ENCODE data around the gene LMBRD2. TPM values are rescaled to one million over a fixed set of nuclear protein-coding genes. Genes with fewer than 3 reads are reported as not detected.

Gene LMBRD2
- total and polyA plus RNA-seq, 4 donors: 1.8 to 16.3 (median 7.2) TPM

DNA sequence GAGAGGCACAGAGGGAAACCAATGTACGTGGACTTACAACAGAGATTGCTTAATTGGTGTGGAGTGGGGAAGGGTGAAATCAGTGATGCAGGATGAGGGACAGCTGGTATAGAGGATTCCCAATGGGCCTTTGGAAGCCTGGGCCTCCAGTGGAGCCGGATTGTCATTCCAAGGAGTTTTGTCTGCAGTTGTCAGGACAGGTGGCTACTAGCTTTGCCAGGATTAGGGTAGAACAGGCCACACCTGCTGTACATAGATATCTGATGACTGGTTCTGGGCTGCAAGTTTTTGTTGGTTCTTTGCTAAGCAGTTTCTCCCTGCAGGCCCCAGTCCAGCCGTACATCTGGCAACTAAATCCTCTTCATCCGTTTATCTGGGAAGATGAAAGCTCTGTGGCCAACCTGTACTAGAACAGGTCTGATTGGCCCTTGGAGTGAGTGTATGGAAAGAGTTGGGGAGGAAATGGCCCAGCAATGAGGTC is 4.5 kb upstream of the LMBRD2 start:
- Histone ChIP-seq H3K36me3 (ENCODE audit: control insufficient read depth in 1 of 2, insufficient read depth in 2 of 2, low read length in 1 of 2) (peaks cover 0 to 2% of the 10 kb centered on the region in 2 donors), H3K27ac (ENCODE audit: low read depth in 1 of 2, low read length in 2 of 2) (no peak overlapping the region), H3K4me1 (ENCODE audit: control insufficient read depth in 1 of 2, insufficient read depth in 2 of 2, low read length in 2 of 2) (peaks cover 0 to 4% of the 10 kb centered on the region in 2 donors), H3K27me3 (ENCODE audit: control insufficient read depth in 1 of 2, insufficient read depth in 2 of 2, low read length in 1 of 2) (no peaks in the 10 kb centered on the region), H3K4me3 (ENCODE audit: low read length in 2 of 2) (no peak overlapping the region), H3K9me3 (ENCODE audit: control insufficient read depth, low read length) (no peaks in the 10 kb centered on the region)
- intact Hi-C loops (cut with DNase I): loop anchor here in 1 of 2 donors (10.0 kb wide), 1 partner anchor 539 kb away; no protein-coding TSS in a partner anchor
- ATAC-seq (ENCODE audit: low FRiP score): no peak
- 37 to 51% methylated on average over 4 of the region's 4 CpGs for WGBS, 2 donors
- DNase-seq: no peak

GRCh38 chr5:36155291-36155690 is 3.6 kb upstream of the LMBRD2 start:
- 33 to 54% methylated on average over 7 of the region's 7 CpGs for WGBS, 2 donors
- H3K27me3 ChIP-seq (ENCODE audit: control insufficient read depth in 1 of 2, insufficient read depth in 2 of 2, low read length in 1 of 2): no peaks in the 10 kb centered on the region
- H3K36me3 ChIP-seq (ENCODE audit: control insufficient read depth in 1 of 2, insufficient read depth in 2 of 2, low read length in 1 of 2): peaks cover 0 to 2% of the 10 kb centered on the region in 2 donors
- H3K27ac ChIP-seq (ENCODE audit: low read depth in 1 of 2, low read length in 2 of 2): no peak overlapping the region
- ATAC-seq (ENCODE audit: low FRiP score): no peak
- H3K9me3 ChIP-seq (ENCODE audit: control insufficient read depth, low read length): no peaks in the 10 kb centered on the region
- no peak overlapping the region for H3K4me3 ChIP-seq (ENCODE audit: low read length in 2 of 2)
- intact Hi-C loops (cut with DNase I): loop anchor here in 1 of 2 donors (10.0 kb wide), 1 partner anchor 540 kb away; no protein-coding TSS in a partner anchor
- no peak for DNase-seq
- peaks cover 0 to 4% of the 10 kb centered on the region in 2 donors for H3K4me1 ChIP-seq (ENCODE audit: control insufficient read depth in 1 of 2, insufficient read depth in 2 of 2, low read length in 2 of 2)

DNA sequence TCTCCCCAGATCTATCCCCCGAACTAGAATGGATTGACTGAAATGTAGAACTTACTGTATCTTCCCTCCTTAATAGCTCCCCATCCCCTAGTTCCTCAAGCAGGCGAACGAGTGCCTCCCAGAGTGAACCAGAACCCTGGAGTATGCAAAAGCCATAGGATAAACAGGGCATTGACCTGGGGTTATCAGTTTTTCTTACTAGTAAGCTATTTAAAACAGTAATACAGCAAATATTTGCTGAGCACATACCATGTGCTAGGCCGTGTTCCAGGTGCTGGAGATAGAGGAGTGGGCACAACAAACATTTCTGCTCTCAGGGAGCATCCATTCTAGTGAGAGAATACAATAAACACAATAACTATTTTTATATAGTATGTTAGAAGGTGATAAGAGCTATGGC is 2.0 kb upstream of the LMBRD2 start:
- 52 to 66% methylated on average over 4 of the region's 4 CpGs for WGBS, 2 donors
- DNase-seq: no peak
- intact Hi-C loops (cut with DNase I): loop anchor here in 1 of 2 donors (10.0 kb wide), 1 partner anchor 541 kb away; no protein-coding TSS in a partner anchor
- Histone ChIP-seq H3K36me3 (ENCODE audit: control insufficient read depth in 1 of 2, insufficient read depth in 2 of 2, low read length in 1 of 2) (no peaks in the 10 kb centered on the region), H3K4me1 (ENCODE audit: control insufficient read depth in 1 of 2, insufficient read depth in 2 of 2, low read length in 2 of 2) (peaks cover 0 to 4% of the 10 kb centered on the region in 2 donors), H3K27me3 (ENCODE audit: control insufficient read depth in 1 of 2, insufficient read depth in 2 of 2, low read length in 1 of 2) (no peaks in the 10 kb centered on the region), H3K27ac (ENCODE audit: low read depth in 1 of 2, low read length in 2 of 2) (no peak overlapping the region), H3K4me3 (ENCODE audit: low read length in 2 of 2) (no peak overlapping the region), H3K9me3 (ENCODE audit: control insufficient read depth, low read length) (no peaks in the 10 kb centered on the region)
- ATAC-seq (ENCODE audit: low FRiP score): no peak

DNA sequence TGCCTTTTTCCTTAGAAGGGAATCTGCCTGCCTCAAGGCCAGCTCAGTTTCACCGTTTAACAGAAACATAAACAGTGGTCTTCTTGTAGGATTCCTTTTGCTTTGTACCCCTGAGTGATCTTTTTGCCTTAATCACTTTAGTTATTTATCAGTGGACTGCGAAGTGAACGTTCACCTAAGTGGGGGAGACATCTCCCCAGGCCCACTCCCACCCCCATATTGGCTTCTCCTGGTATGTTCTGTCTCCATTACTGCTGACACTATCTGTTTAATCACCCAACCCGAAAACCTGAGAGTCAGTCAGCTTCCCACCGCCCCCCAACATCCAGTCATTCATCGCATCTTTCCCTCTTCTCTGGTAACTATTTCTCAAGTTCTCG is 1.6 kb upstream of the LMBRD2 start:
- ATAC-seq (ENCODE audit: low FRiP score): no peak
- H3K4me3 ChIP-seq (ENCODE audit: low read length in 2 of 2): no peak overlapping the region
- no peak overlapping the region for H3K27ac ChIP-seq (ENCODE audit: low read depth in 1 of 2, low read length in 2 of 2)
- H3K9me3 ChIP-seq (ENCODE audit: control insufficient read depth, low read length): no peaks in the 10 kb centered on the region
- H3K36me3 ChIP-seq (ENCODE audit: control insufficient read depth in 1 of 2, insufficient read depth in 2 of 2, low read length in 1 of 2): no peaks in the 10 kb centered on the region
- peaks cover 0 to 4% of the 10 kb centered on the region in 2 donors for H3K4me1 ChIP-seq (ENCODE audit: control insufficient read depth in 1 of 2, insufficient read depth in 2 of 2, low read length in 2 of 2)
- intact Hi-C loops (cut with DNase I): loop anchor here in 1 of 2 donors (10.0 kb wide), 1 partner anchor 542 kb away; no protein-coding TSS in a partner anchor
- no peak for DNase-seq
- WGBS, 2 donors: 59 to 60% methylated on average over 7 of the region's 7 CpGs
- H3K27me3 ChIP-seq (ENCODE audit: control insufficient read depth in 1 of 2, insufficient read depth in 2 of 2, low read length in 1 of 2): no peaks in the 10 kb centered on the region

DNA sequence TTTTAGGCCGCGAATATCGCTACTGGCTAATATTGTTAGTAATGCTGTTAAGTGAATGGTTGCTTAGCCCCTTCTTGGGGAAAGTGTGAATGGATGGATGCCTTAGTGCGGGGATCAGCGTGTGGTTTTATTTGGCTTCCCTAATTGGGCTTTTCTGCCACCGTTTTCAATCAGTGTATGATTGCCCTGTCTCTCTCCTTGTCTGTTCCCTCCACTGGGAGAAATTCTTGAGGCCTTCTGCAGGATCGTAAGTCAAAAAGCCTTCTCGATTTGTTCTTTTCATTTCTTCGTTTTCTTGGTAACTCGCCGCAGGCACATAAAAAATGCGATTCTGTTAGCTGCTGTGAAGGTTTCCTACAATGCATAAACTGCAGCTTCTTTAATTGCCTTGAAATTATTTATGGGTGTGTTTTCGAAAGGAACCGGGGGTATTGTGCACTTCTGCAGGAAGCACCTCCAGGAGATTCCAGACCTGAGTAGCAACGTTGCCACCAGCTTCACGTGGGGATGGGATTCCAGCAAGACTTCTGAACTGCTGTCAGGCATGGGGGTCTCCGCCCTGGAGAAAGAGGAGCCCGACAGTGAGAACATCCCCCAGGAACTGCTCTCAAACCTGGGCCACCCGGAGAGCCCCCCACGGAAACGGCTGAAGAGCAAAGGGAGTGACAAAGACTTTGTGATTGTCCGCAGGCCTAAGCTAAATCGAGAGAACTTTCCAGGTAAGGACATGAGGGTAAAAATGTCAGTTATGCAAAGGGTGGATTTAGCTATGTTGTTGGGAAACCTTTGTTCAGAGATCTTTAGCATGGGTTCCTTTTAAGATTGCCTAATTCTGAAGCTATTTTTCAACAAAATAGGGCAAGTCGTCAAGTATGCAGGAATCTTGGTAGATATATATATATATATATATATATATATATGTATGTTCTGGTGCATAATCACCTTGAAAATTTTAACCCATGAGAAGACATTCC is 924 bp upstream of the LMBRD2 start:
- Histone ChIP-seq H3K4me3 (ENCODE audit: low read length in 2 of 2) (peak overlapping the region; percentile 61 to 83), H3K4me1 (ENCODE audit: control insufficient read depth in 1 of 2, insufficient read depth in 2 of 2, low read length in 2 of 2) (peaks cover 0 to 4% of the 10 kb centered on the region in 2 donors), H3K9me3 (ENCODE audit: control insufficient read depth, low read length) (no peaks in the 10 kb centered on the region), H3K27me3 (ENCODE audit: control insufficient read depth in 1 of 2, insufficient read depth in 2 of 2, low read length in 1 of 2) (no peaks in the 10 kb centered on the region), H3K27ac (ENCODE audit: low read depth in 1 of 2, low read length in 2 of 2) (no peak overlapping the region), H3K36me3 (ENCODE audit: control insufficient read depth in 1 of 2, insufficient read depth in 2 of 2, low read length in 1 of 2) (no peaks in the 10 kb centered on the region)
- intact Hi-C loops (cut with DNase I): loop anchor here in 1 of 2 donors (10.0 kb wide), 1 partner anchor 542 kb away; no protein-coding TSS in a partner anchor
- DNase-seq (no peak), ATAC-seq (ENCODE audit: low FRiP score) (no peak)
- 2 to 3% methylated on average over 24 of the region's 24 CpGs for WGBS, 2 donors

GRCh38 chr5:36150676-36151433 is 832 bp downstream of the LMBRD2 start:
- Histone ChIP-seq H3K4me1 (ENCODE audit: control insufficient read depth in 1 of 2, insufficient read depth in 2 of 2, low read length in 2 of 2) (peaks cover 0 to 4% of the 10 kb centered on the region in 2 donors), H3K9me3 (ENCODE audit: control insufficient read depth, low read length) (no peaks in the 10 kb centered on the region), H3K4me3 (ENCODE audit: low read length in 2 of 2) (peak overlapping the region; percentile 42 to 91), H3K27ac (ENCODE audit: low read depth in 1 of 2, low read length in 2 of 2) (no peak overlapping the region), H3K36me3 (ENCODE audit: control insufficient read depth in 1 of 2, insufficient read depth in 2 of 2, low read length in 1 of 2) (no peaks in the 10 kb centered on the region), H3K27me3 (ENCODE audit: control insufficient read depth in 1 of 2, insufficient read depth in 2 of 2, low read length in 1 of 2) (no peaks in the 10 kb centered on the region)
- 2 to 3% methylated on average over 23 of the region's 23 CpGs for WGBS, 2 donors
- ATAC-seq (ENCODE audit: low FRiP score) (peak; percentile 42), DNase-seq (peak in 1 of 2 donors; percentile 61)
- intact Hi-C loops (cut with DNase I): loop anchor here in 1 of 2 donors (10.0 kb wide), 1 partner anchor 544 kb away; no protein-coding TSS in a partner anchor

DNA sequence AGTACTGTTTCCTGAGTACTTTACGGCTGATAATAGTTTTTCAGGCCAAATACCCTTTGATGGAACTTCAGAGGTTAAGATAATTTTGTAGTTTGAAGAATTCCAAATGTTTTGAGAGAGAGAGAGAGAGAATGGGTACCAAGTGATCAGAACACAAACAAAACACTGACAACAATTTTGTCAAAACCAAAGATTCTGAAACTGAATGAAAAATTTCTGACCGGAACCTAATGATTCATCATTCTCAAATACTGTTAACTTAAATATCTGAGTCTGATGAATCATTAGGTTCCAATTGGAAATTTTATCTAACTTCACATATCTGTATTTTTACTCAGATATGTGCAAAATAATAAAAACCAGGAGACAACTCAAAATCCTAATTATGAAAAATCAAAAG is 4.0 kb downstream of the LMBRD2 start:
- H3K36me3 ChIP-seq (ENCODE audit: control insufficient read depth in 1 of 2, insufficient read depth in 2 of 2, low read length in 1 of 2): no peaks in the 10 kb centered on the region
- H3K27me3 ChIP-seq (ENCODE audit: control insufficient read depth in 1 of 2, insufficient read depth in 2 of 2, low read length in 1 of 2): no peaks in the 10 kb centered on the region
- H3K4me1 ChIP-seq (ENCODE audit: control insufficient read depth in 1 of 2, insufficient read depth in 2 of 2, low read length in 2 of 2): no peaks in the 10 kb centered on the region
- ATAC-seq (ENCODE audit: low FRiP score) (no peak), DNase-seq (no peak)
- intact Hi-C loops (cut with DNase I): no loop called here
- no peak overlapping the region for H3K4me3 ChIP-seq (ENCODE audit: low read length in 2 of 2)
- H3K9me3 ChIP-seq (ENCODE audit: control insufficient read depth, low read length): no peaks in the 10 kb centered on the region
- no peak overlapping the region for H3K27ac ChIP-seq (ENCODE audit: low read depth in 1 of 2, low read length in 2 of 2)
- 91 to 95% methylated on average over 2 of the region's 2 CpGs for WGBS, 2 donors

- H3K4me3 ChIP-seq (ENCODE audit: low read length in 2 of 2): no peak overlapping the region
- H3K9me3 ChIP-seq (ENCODE audit: control insufficient read depth, low read length): no peaks in the 10 kb centered on the region
- H3K4me1 ChIP-seq (ENCODE audit: control insufficient read depth in 1 of 2, insufficient read depth in 2 of 2, low read length in 2 of 2): no peaks in the 10 kb centered on the region
- H3K36me3 ChIP-seq (ENCODE audit: control insufficient read depth in 1 of 2, insufficient read depth in 2 of 2, low read length in 1 of 2): no peaks in the 10 kb centered on the region
- intact Hi-C loops (cut with DNase I): no loop called here
- no peaks in the 10 kb centered on the region for H3K27me3 ChIP-seq (ENCODE audit: control insufficient read depth in 1 of 2, insufficient read depth in 2 of 2, low read length in 1 of 2)
- DNase-seq (no peak), ATAC-seq (ENCODE audit: low FRiP score) (no peak)
- 63 to 87% methylated on average over 3 of the region's 3 CpGs for WGBS, 2 donors
- no peak overlapping the region for H3K27ac ChIP-seq (ENCODE audit: low read depth in 1 of 2, low read length in 2 of 2)
These were observed 5.3 kb downstream of the LMBRD2 start for GRCh38 chr5:36146390-36146789.

Data from aorta (tissue), 5 donors.